GM23248 (cell line): Measurements from ENCODE around the gene ALG9.

Source experiments
- EZH2 ChIP-seq: fragments of 200-600 bp; sonication (generic); IDR thresholded peaks from 2 replicates; pipeline ENCODE4 v1.6.1; 2018; ENCODE audit warnings: antibody characterized with exemption, mild to moderate bottlenecking; ENCODE audit not compliant: insufficient read depth, poor library complexity, severe bottlenecking
- EZH2phosphoT487 ChIP-seq: fragments of 200-600 bp; sonication (generic); IDR thresholded peaks from 2 replicates; pipeline ENCODE4 v1.6.1; 2018; ENCODE audit warnings: antibody characterized with exemption, moderate library complexity, mild to moderate bottlenecking, low read depth; ENCODE audit not compliant: insufficient read depth

DNA sequence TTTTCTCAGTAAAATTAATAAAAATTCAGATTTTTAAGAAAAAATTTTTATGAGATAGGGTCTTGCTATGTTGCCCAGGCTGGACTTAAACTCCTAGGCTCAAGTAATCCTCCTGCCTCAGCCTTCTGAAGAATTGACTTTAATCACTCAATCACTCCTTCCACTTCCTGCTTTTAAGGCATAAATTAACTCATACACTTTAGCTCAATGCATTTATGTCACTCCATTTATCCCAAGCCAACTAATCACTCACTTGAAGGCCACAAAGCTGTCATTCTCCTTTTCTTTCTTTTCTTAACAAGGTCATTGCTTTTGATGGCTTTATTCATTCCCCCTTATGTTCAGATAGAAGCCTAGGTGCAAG, 877 bp downstream of the ALG9 start:
- no peak for TF ChIP-seq EZH2phosphoT487
- no peak for TF ChIP-seq EZH2
